Measurements from ENCODE around the gene FAM89B. TPM values are rescaled to one million over a fixed set of nuclear protein-coding genes. Genes with fewer than 3 reads are reported as not detected.

The FAM89B gene
- total RNA-seq, 4 donors from 2014 or later: 30.8 to 44.6 (median 32.4) TPM

DNA sequence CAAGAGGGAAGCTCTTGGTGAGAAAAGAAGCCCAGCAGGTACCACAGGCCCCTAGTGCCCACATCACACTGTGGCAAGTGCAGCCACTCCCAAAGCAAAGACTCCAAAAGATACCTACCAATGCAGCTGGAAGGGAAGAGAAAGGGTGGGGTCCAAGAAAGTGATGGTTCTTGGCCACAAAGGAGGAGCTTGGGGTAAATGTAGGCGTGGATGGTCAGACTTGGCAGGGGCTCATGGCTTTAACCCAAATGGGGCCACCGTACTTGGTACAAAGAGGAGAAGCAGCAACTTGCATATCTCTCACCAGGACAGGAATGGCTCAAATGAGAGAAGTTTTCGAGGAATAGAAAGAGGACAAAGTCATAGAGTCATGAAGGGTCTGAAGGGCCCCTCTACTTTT lies 36.9 kb downstream of the FAM89B start:
- no peak for TF ChIP-seq POLR2A (IDR thresholded peaks at IDR 0.05)
- TF ChIP-seq, protein P1, sequence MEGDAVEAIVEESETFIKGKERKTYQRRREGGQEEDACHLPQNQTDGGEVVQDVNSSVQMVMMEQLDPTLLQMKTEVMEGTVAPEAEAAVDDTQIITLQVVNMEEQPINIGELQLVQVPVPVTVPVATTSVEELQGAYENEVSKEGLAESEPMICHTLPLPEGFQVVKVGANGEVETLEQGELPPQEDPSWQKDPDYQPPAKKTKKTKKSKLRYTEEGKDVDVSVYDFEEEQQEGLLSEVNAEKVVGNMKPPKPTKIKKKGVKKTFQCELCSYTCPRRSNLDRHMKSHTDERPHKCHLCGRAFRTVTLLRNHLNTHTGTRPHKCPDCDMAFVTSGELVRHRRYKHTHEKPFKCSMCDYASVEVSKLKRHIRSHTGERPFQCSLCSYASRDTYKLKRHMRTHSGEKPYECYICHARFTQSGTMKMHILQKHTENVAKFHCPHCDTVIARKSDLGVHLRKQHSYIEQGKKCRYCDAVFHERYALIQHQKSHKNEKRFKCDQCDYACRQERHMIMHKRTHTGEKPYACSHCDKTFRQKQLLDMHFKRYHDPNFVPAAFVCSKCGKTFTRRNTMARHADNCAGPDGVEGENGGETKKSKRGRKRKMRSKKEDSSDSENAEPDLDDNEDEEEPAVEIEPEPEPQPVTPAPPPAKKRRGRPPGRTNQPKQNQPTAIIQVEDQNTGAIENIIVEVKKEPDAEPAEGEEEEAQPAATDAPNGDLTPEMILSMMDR (IDR thresholded peaks at IDR 0.05): no peak
- Histone ChIP-seq H3K36me3 (peaks cover 0 to 52% (median 0%) of the 10 kb centered on the region in 3 donors), H3K9me3 (no peaks in the 10 kb centered on the region), H3K4me3 (no peak overlapping the region), H3K27ac (peak overlapping the region in 1 of 4 donors; percentile 19), H3K27me3 (no peaks in the 10 kb centered on the region), H3K4me1 (peaks cover 0 to 53% (median 21%) of the 10 kb centered on the region in 4 donors)
- no peak for DNase-seq

DNA sequence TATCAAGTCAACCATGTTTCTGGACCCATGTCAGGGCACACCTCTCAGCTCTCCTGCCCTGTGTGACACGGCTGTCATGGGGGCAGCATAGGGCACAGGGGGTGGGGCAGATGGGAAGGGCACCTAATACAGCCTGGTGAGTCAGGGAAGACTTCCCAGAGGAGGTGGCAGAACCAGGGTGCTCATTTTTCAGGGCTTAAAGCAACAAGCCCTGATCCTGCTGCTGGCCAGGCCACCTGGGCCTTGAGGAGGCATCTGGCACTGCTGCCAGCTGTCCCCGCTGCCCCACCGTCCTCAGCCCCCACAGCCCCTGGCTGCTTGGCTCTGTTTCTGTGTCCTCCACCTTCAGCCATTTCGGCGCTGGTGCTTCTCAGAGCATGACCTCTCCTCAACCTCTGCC lies 37.3 kb downstream of the FAM89B start:
- Histone ChIP-seq H3K9me3 (no peaks in the 10 kb centered on the region), H3K27ac (peak overlapping the region in 1 of 4 donors; percentile 19)

DNA sequence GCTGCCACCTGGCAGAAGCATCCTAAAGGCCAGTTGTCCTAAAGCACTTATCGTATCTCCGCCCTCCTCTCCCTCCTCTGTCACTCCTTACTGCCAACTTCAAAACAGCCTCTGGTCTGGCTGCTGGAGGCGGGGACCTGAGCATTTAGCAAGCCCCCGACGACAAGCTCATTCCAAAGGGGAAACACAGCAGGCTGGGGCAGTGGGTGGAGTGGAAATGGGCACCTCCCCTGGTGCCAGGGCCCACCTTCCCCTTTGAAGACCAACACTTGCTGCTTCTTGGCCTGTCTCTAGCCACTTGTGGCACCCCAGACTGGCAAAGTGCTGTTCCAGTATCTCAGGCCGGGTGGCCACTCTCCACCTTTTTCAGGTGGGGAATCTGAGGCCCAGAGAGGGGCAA lies 38.1 kb downstream of the FAM89B start:
- TF ChIP-seq, protein P1 (IDR thresholded peaks at IDR 0.05): no peak
- no peak for TF ChIP-seq POLR2A (IDR thresholded peaks at IDR 0.05)
- peaks cover 0 to 53% (median 21%) of the 10 kb centered on the region in 4 donors for H3K4me1 ChIP-seq
- H3K27ac ChIP-seq: peak overlapping the region in 3 of 4 donors; percentile 46 to 65 (median 63)
- no peak for DNase-seq
- peak overlapping the region in 2 of 4 donors; percentile 71 to 93 for H3K4me3 ChIP-seq
- H3K9me3 ChIP-seq: no peaks in the 10 kb centered on the region
- H3K27me3 ChIP-seq: no peaks in the 10 kb centered on the region
- H3K36me3 ChIP-seq: peaks cover 0 to 40% (median 0%) of the 10 kb centered on the region in 3 donors

More for the DNA sequence above, 37.3 kb downstream of the FAM89B start:
- TF ChIP-seq, protein P1 (IDR thresholded peaks at IDR 0.05): no peak
- no peak for TF ChIP-seq POLR2A (IDR thresholded peaks at IDR 0.05)
- peaks cover 0 to 53% (median 21%) of the 10 kb centered on the region in 4 donors for H3K4me1 ChIP-seq
- peaks cover 0 to 47% (median 0%) of the 10 kb centered on the region in 3 donors for H3K36me3 ChIP-seq
- H3K27me3 ChIP-seq: no peaks in the 10 kb centered on the region
- peak overlapping the region in 1 of 4 donors; percentile 1 for H3K4me3 ChIP-seq
- no peak for DNase-seq

DNA sequence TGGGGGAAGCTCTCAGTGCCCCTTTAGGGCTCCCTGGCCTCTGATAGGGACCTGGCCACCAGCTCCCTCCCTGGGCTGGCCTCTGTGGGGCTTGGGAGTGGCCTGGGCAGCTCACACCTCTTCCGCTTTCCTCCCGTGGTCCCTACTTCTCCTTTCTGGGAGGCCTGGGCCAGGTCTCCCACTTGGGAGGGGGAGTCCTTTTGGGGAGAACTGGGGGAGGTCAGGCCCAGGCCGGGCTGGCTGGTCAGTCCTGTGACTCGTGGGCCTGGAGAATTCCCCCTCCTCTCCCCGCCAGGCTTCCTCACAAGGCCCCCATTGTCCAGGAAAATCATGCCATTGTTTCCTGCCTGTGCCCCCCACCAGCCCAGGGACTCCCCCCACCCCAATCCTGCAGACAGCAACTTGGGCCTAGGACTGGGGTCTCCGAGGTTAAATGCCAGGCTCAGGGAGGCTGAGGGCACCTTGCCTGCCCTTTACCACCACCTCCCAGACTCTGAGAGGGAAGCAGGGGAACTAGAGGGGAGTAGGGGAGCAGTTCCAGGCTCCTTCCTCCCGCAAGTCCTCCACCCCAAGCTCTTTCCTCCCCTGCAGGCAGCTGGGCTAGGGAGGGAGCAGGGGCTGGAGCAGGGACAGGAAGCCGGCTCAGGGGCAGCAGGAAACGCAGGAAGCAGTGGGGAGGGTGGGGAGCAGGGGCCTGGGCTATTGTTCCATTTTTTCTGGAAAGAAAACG lies 38.9 kb downstream of the FAM89B start:
- no peak for TF ChIP-seq POLR2A (IDR thresholded peaks at IDR 0.05)
- TF ChIP-seq, protein P1 (IDR thresholded peaks at IDR 0.05): no peak
- Histone ChIP-seq H3K4me3 (peak overlapping the region in 3 of 4 donors; percentile 18 to 93 (median 71)), H3K36me3 (peaks cover 0 to 32% (median 0%) of the 10 kb centered on the region in 3 donors), H3K27me3 (no peaks in the 10 kb centered on the region), H3K4me1 (peaks cover 0 to 55% (median 21%) of the 10 kb centered on the region in 4 donors), H3K27ac (peak overlapping the region; percentile 63 to 98 (median 80)), H3K9me3 (no peaks in the 10 kb centered on the region)
- no peak for DNase-seq

DNA sequence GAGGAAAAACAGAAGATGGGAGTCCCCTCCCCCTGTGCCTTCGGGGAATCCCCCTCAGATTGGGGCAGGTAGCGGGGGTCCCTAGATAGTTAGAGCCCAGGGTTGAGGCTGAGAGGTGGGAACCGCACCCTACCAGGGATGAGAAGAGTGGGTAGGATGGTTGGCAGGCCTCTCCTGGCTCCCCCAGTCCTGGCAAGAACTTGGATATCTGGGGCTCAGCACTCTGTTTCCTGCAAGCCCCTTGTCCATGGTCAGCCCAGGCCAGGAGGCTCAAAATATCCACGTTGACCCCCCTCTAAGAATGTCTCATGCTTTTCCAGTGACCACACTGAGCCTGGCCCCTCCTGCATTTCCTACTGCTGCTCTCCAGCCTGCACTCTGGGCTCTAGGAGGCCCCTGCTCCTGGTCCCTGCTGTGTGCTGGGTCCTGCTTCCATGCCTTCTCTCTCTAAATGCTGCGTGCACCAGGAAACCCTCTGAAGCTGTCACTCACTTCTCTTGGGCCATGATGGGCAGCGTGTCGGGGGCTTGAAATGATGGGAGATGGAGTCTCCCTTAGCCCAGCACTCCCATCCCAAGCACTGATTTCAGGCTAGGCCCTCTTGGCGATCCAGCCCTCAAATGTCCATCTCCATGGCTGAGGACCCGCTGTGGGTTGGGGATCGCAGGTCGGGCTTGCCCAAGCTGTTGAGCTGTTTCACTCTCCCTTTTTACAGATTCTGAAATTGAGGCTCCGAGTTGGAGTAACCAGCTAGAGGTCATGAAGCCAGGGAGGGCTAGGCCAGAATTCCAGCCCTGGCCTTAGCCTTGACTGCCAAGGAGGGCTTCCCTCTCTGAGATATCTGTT lies 39.6 kb downstream of the FAM89B start:
- H3K27ac ChIP-seq: peak overlapping the region; percentile 65 to 98 (median 94)
- H3K9me3 ChIP-seq: no peaks in the 10 kb centered on the region
- no peak for DNase-seq
- H3K4me3 ChIP-seq: peak overlapping the region in 3 of 4 donors; percentile 71 to 93 (median 93)
- no peaks in the 10 kb centered on the region for H3K27me3 ChIP-seq
- peaks cover 0 to 62% (median 28%) of the 10 kb centered on the region in 4 donors for H3K4me1 ChIP-seq
- TF ChIP-seq, protein P1 (IDR thresholded peaks at IDR 0.05): no peak
- no peak for TF ChIP-seq POLR2A (IDR thresholded peaks at IDR 0.05)
- H3K36me3 ChIP-seq: peaks cover 0 to 26% (median 0%) of the 10 kb centered on the region in 3 donors
